Measurements from ENCODE around the gene PDP2.

- no peak for TF ChIP-seq CTCF (IDR thresholded peaks at IDR 0.05)
- TF ChIP-seq POLR2A (IDR thresholded peaks at IDR 0.05): no peak
These were observed 25.6 kb downstream of the PDP2 start for GRCh38 chr16:66905633-66906539.

Measured in adrenal gland (tissue), 5 donors.